ENCODE data around the gene NUP210L.
"Not testable (repeated sequence)": the region's sequence is repeated elsewhere in the genome, so short reads cannot be mapped to it uniquely, and the experiment has no call there.

The NUP210L gene

GRCh38 chr1:153985941-153986761, 168.7 kb downstream of the NUP210L start, which contains the start of gene RAB13:
TSS of gene RAB13 (minus strand) at chr1:153986339. CDS start at chr1:153986236, 103 bp downstream.
- peak; percentile 70 to 78 for DNase-seq
- TF ChIP-seq GATA1 (IDR thresholded peaks at IDR 0.05; ENCODE audit: low read depth, low read length) (no peak), POLR2A (IDR thresholded peaks at IDR 0.05; ENCODE audit: low read length) (no peak)

GRCh38 chr1:153985341-153985912, 169.4 kb downstream of the NUP210L start:
- no peak for TF ChIP-seq POLR2A (IDR thresholded peaks at IDR 0.05; ENCODE audit: low read length)
- no peak for TF ChIP-seq GATA1 (IDR thresholded peaks at IDR 0.05; ENCODE audit: low read depth, low read length)
- peak; percentile 38 to 64 for DNase-seq

- DNase-seq = no peak
- TF ChIP-seq POLR2A (IDR thresholded peaks at IDR 0.05; ENCODE audit: low read length) (no peak), GATA1 (IDR thresholded peaks at IDR 0.05; ENCODE audit: low read depth, low read length) (no peak)
Measured at GRCh38 chr1:153984123-153984894, 170.6 kb downstream of the NUP210L start.

- DNase-seq = not testable (repeated sequence)
Measured at GRCh38 chr1:153981735-153982134, 173.1 kb downstream of the NUP210L start.

GRCh38 chr1:153979091-153979490, 175.8 kb downstream of the NUP210L start:
- DNase-seq = not testable (repeated sequence)

- no peak for DNase-seq
- TF ChIP-seq POLR2A (IDR thresholded peaks at IDR 0.05; ENCODE audit: low read length) (no peak), GATA1 (IDR thresholded peaks at IDR 0.05; ENCODE audit: low read depth, low read length) (no peak)
Measured at GRCh38 chr1:153978274-153978909, 176.5 kb downstream of the NUP210L start.

GRCh38 chr1:153977250-153978240, 177.3 kb downstream of the NUP210L start, which contains the start of gene JTB:
TSS of gene JTB (minus strand) at chr1:153977674. CDS start at chr1:153977252, 422 bp downstream.
- TF ChIP-seq POLR2A (IDR thresholded peaks at IDR 0.05; ENCODE audit: low read length) (peak; percentile 89), GATA1 (IDR thresholded peaks at IDR 0.05; ENCODE audit: low read depth, low read length) (no peak)
- DNase-seq = peak; percentile 87 to 92

- no peak for TF ChIP-seq GATA1 (IDR thresholded peaks at IDR 0.05; ENCODE audit: low read depth, low read length)
- TF ChIP-seq POLR2A (IDR thresholded peaks at IDR 0.05; ENCODE audit: low read length) = no peak
- DNase-seq = peak in 1 of 2 experiments; percentile 73
Measured at GRCh38 chr1:153976819-153977249, 178.0 kb downstream of the NUP210L start.

GRCh38 chr1:153973525-153973924, 181.3 kb downstream of the NUP210L start:
- TF ChIP-seq POLR2A (IDR thresholded peaks at IDR 0.05; ENCODE audit: low read length) (no peak), GATA1 (IDR thresholded peaks at IDR 0.05; ENCODE audit: low read depth, low read length) (no peak)

GRCh38 chr1:153973071-153973470, 181.8 kb downstream of the NUP210L start:
- peak; percentile 37 for TF ChIP-seq POLR2A (IDR thresholded peaks at IDR 0.05; ENCODE audit: low read length)
- TF ChIP-seq GATA1 (IDR thresholded peaks at IDR 0.05; ENCODE audit: low read depth, low read length) = no peak
- no peak for DNase-seq

More at GRCh38 chr1:153973525-153973924, 181.3 kb downstream of the NUP210L start:
- no peak for DNase-seq

GRCh38 chr1:153970346-153970745, 184.5 kb downstream of the NUP210L start:
- DNase-seq = no peak
- TF ChIP-seq POLR2A (IDR thresholded peaks at IDR 0.05; ENCODE audit: low read length) = no peak
- TF ChIP-seq GATA1 (IDR thresholded peaks at IDR 0.05; ENCODE audit: low read depth, low read length) = no peak

- no peak for TF ChIP-seq POLR2A (IDR thresholded peaks at IDR 0.05; ENCODE audit: low read length)
- no peak for TF ChIP-seq GATA1 (IDR thresholded peaks at IDR 0.05; ENCODE audit: low read depth, low read length)
- DNase-seq = no peak
Measured at GRCh38 chr1:153968972-153969371, 185.9 kb downstream of the NUP210L start.

- TF ChIP-seq POLR2A (IDR thresholded peaks at IDR 0.05; ENCODE audit: low read length) (no peak), GATA1 (IDR thresholded peaks at IDR 0.05; ENCODE audit: low read depth, low read length) (no peak)
- peak in 1 of 2 experiments; percentile 34 for DNase-seq
Measured at GRCh38 chr1:153968408-153968807, 186.5 kb downstream of the NUP210L start.
